GM12878 (cell line): ENCODE results near the gene P3H2.

Experiments used
- BHLHE40 ChIP-seq, 2 experiments: fragments of 450-650 bp in 1 of 2; IDR thresholded peaks; 2 replicates each; pipeline ENCODE4 v1.6.1; 2011 to 2017; ENCODE audit warnings: low read depth in 2 of 2, borderline replicate concordance in 1 of 2, improper control_type of control experiment in 1 of 2, low read length in 1 of 2, mild to moderate bottlenecking in 1 of 2
- EP300 ChIP-seq, 2 experiments: fragments of 150-350 bp in 1 of 2; IDR thresholded peaks; 2 replicates each; pipeline ENCODE4 v1.6.1; 2011 to 2012; ENCODE audit warnings: low read depth in 2 of 2, low read length in 2 of 2, borderline replicate concordance in 1 of 2, improper control_type of control experiment in 1 of 2, inconsistent platforms in 1 of 2; ENCODE audit not compliant: control insufficient read depth in 1 of 2
- ESRRA ChIP-seq: IDR thresholded peaks from 2 replicates; pipeline ENCODE4 v1.6.1; 2012; ENCODE audit warnings: mild to moderate bottlenecking, low read length, improper control_type of control experiment
- LARP7 ChIP-seq: fragments of 450-650 bp; IDR thresholded peaks from 2 replicates; pipeline ENCODE4 v1.6.1; 2017; ENCODE audit warnings: mild to moderate bottlenecking
- PAX8 ChIP-seq: fragments of 450-650 bp; IDR thresholded peaks from 2 replicates; pipeline ENCODE4 v1.6.1; 2017; ENCODE audit warnings: mild to moderate bottlenecking, moderate library complexity
- YY1 ChIP-seq: IDR thresholded peaks from 2 replicates; pipeline ENCODE4 v1.6.1; 2011; ENCODE audit warnings: low read depth, mild to moderate bottlenecking, low read length
- ZZZ3 ChIP-seq: IDR thresholded peaks from 2 replicates; pipeline ENCODE4 v1.6.1; 2011; ENCODE audit warnings: low read depth; ENCODE audit not compliant: control insufficient read depth, insufficient read length
- TF ChIP-seq, protein P1 (sequence below): IDR thresholded peaks from 2 replicates; pipeline ENCODE4 v1.6.1; 2012; ENCODE audit warnings: low read depth, low read length, improper control_type of control experiment
- TF ChIP-seq, protein P2 (sequence below), 3 experiments: IDR thresholded peaks in 2 of 3; conservative IDR thresholded peaks in 1 of 3; 2 replicates each; pipeline ENCODE4 v1.5.1; 2011; ENCODE audit warnings: low read depth in 3 of 3, low read length in 3 of 3, mild to moderate bottlenecking in 3 of 3, control low read depth in 2 of 3, moderate library complexity in 2 of 3, inconsistent platforms in 1 of 3, mixed read lengths in 1 of 3; ENCODE audit not compliant: control insufficient read depth in 2 of 3, insufficient read depth in 1 of 3; ENCODE audit errors: extremely low read depth in 1 of 3
- TF ChIP-seq, protein P3 (sequence below): fragments of 450-650 bp; formaldehyde crosslinking; IDR thresholded peaks from 2 replicates; pipeline ENCODE4 v1.4.0; 2020; ENCODE audit warnings: mild to moderate bottlenecking, moderate library complexity

DNA sequence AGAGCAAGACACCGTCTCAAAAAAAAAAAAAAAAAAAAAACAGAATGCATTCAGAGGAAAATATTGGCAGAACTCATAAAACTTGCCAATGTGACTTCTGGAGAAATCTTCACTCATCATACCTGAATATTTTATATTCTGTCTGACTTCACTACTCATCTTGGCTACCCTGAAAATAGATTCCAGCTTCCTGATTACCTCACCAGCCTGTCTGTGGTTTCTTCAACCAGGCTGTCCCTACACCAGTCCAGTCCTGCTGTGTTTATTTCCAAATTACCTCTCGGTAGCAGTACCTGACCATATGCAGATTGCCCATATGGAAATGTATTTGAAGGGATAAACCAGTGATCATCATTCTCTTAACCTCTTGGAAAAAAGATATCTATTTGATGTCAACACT is 9.3 kb upstream of the P3H2 start:
- TF ChIP-seq ZZZ3 (no peak), PAX8 (no peak), BHLHE40 (IDR thresholded peaks at IDR 0.05; ENCODE audit: borderline replicate concordance in 1 of 2, low read depth in 2 of 2, low read length in 1 of 2) (no peak), LARP7 (no peak), ESRRA (no peak), EP300 (IDR thresholded peaks at IDR 0.05; ENCODE audit: borderline replicate concordance in 1 of 2, control insufficient read depth in 1 of 2, low read depth in 2 of 2, low read length in 2 of 2) (no peak), YY1 (no peak)
- TF ChIP-seq, protein P1, sequence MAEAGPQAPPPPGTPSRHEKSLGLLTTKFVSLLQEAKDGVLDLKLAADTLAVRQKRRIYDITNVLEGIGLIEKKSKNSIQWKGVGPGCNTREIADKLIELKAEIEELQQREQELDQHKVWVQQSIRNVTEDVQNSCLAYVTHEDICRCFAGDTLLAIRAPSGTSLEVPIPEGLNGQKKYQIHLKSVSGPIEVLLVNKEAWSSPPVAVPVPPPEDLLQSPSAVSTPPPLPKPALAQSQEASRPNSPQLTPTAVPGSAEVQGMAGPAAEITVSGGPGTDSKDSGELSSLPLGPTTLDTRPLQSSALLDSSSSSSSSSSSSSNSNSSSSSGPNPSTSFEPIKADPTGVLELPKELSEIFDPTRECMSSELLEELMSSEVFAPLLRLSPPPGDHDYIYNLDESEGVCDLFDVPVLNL: no peak
- TF ChIP-seq, protein P2, sequence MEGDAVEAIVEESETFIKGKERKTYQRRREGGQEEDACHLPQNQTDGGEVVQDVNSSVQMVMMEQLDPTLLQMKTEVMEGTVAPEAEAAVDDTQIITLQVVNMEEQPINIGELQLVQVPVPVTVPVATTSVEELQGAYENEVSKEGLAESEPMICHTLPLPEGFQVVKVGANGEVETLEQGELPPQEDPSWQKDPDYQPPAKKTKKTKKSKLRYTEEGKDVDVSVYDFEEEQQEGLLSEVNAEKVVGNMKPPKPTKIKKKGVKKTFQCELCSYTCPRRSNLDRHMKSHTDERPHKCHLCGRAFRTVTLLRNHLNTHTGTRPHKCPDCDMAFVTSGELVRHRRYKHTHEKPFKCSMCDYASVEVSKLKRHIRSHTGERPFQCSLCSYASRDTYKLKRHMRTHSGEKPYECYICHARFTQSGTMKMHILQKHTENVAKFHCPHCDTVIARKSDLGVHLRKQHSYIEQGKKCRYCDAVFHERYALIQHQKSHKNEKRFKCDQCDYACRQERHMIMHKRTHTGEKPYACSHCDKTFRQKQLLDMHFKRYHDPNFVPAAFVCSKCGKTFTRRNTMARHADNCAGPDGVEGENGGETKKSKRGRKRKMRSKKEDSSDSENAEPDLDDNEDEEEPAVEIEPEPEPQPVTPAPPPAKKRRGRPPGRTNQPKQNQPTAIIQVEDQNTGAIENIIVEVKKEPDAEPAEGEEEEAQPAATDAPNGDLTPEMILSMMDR (IDR thresholded peaks at IDR 0.05 in 2 of 3, conservative IDR thresholded peaks at IDR 0.05 in 1 of 3; ENCODE audit: control insufficient read depth in 2 of 3, extremely low read depth in 1 of 3, insufficient read depth in 1 of 3, low read depth in 3 of 3, low read length in 3 of 3): no peak
- TF ChIP-seq, protein P3, sequence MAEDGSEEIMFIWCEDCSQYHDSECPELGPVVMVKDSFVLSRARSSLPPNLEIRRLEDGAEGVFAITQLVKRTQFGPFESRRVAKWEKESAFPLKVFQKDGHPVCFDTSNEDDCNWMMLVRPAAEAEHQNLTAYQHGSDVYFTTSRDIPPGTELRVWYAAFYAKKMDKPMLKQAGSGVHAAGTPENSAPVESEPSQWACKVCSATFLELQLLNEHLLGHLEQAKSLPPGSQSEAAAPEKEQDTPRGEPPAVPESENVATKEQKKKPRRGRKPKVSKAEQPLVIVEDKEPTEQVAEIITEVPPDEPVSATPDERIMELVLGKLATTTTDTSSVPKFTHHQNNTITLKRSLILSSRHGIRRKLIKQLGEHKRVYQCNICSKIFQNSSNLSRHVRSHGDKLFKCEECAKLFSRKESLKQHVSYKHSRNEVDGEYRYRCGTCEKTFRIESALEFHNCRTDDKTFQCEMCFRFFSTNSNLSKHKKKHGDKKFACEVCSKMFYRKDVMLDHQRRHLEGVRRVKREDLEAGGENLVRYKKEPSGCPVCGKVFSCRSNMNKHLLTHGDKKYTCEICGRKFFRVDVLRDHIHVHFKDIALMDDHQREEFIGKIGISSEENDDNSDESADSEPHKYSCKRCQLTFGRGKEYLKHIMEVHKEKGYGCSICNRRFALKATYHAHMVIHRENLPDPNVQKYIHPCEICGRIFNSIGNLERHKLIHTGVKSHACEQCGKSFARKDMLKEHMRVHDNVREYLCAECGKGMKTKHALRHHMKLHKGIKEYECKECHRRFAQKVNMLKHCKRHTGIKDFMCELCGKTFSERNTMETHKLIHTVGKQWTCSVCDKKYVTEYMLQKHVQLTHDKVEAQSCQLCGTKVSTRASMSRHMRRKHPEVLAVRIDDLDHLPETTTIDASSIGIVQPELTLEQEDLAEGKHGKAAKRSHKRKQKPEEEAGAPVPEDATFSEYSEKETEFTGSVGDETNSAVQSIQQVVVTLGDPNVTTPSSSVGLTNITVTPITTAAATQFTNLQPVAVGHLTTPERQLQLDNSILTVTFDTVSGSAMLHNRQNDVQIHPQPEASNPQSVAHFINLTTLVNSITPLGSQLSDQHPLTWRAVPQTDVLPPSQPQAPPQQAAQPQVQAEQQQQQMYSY (CRISPR knock-in tag): no peak
